Anterior cingulate cortex (tissue), 58 donors: ENCODE data around the gene LRRC74B.

Experiments used
- DNase-seq, 58 donors: peaks; one replicate each; lab custom pipeline; 2025; lab: John Stamatoyannopoulos, UW

Gene LRRC74B

DNA sequence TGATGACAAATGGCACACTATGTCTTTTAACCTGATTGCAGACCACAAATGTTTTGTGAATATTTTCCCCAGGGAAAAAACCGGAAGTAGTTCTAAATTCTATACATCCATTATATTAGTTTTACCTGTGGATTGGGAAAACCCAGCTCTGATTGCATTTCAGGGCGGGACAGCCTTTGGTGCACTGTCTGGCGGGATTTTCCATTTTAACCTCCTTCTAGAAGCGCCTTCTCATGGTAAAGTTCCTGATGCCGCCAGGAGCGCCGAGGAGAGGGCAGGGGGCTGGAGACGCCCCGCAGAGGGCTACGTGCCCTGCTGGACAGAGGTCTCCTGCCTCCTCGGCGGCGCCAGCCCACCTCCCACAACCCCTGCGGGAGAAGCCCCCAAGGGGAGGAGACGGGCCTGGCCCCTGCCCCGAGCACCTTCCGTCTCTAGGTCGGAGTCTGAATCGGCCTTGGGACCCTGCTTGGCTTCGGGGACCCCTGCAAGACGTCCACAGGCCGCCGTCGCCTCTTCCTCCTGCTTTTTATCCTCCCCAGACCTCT is 32.0 kb upstream of the LRRC74B start:
- DNase-seq, result no peak

DNA sequence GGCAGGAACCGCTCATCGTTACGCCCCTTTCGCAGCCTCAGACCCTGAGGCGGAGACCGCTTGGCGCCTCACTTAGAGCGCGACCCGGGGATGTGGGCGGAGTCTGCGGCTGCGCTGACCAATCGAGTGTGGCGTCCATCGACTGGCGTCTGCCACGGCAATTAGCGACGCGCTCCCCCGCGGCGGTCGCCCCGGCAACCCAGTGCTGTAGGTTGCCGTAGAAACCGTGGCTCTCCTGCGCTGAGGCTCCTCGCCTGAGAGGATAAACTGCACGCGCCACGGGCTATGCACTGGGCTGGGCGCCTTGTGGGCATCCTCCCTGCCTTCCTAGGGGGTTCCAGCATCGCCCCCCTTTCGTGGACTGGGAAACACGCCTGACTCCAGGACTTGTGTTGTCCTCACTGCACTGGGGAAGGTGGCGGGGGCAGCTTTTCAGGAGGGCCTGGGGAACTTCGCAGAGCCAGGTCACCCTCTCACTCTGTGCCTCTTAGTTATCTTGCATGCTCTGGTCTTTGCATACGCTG is 31.5 kb upstream of the LRRC74B start:
- DNase-seq, result peak; percentile 21 to 96 (median 83)

DNA sequence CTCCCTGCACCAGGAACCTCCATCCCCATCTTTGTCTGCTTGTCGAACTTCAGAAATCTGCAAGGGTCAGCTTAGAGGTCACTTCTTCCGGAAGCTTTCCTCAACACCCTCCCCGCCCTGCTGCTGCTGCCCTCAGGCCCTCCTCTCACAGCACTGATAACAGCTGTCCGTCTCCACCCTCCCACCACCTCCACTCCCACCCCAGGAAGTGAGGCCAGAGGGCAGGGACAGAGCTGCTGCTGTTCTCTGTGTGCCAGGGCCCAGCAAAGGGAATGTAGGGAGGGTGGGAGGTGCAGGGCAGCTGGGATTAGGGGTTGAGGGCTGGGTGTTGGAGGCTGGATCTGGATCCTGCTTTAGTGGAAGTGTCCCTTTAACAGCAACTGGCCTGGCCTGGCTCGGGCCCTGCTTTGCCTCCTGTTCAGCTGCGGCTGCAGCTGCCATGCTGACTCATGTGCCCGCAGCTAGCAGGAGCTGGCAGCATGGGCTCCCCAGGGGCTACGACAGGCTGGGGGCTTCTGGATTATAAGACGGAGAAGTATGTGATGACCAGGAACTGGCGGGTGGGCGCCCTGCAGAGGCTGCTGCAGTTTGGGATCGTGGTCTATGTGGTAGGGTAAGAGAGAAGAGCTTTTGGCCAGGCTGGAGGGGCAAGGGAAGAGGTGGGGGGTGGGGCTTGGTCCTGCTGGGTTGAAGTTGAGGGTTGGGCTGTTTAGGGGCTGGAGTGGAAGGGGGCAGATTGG is 30.9 kb upstream of the LRRC74B start, which contains the start of gene P2RX6:
TSS of gene P2RX6 (plus strand) at position 440 of the 740 bp plus-strand sequence. CDS start at position 450, 10 bp downstream.
- peak in 17 of 58 donors; percentile 10 to 63 (median 31) for DNase-seq

DNA sequence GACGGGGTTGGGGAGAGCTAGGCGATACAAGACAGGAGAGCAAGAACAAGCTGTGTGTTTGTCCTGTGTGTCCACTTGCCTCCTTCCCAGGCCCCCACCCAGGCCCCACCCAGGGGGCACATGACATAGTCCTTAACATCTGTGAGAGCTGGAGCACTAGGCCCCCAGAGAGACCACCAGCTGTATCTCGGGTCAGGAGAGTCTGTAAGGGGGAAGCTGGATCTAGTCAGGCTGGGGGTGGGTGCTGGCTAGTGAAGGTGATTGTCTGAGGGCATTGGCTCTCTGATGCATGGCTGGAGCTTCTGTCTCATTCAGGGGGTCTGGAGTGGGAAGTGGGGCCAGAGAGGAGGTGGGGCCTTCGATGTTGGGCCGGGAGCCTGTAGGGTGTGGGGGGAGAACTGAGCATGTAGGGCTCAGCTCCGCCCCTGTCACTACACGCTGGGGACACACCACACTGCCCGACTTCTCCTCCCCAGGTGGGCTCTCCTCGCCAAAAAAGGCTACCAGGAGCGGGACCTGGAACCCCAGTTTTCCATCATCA is 30.2 kb upstream of the LRRC74B start:
- DNase-seq, result no peak

DNA sequence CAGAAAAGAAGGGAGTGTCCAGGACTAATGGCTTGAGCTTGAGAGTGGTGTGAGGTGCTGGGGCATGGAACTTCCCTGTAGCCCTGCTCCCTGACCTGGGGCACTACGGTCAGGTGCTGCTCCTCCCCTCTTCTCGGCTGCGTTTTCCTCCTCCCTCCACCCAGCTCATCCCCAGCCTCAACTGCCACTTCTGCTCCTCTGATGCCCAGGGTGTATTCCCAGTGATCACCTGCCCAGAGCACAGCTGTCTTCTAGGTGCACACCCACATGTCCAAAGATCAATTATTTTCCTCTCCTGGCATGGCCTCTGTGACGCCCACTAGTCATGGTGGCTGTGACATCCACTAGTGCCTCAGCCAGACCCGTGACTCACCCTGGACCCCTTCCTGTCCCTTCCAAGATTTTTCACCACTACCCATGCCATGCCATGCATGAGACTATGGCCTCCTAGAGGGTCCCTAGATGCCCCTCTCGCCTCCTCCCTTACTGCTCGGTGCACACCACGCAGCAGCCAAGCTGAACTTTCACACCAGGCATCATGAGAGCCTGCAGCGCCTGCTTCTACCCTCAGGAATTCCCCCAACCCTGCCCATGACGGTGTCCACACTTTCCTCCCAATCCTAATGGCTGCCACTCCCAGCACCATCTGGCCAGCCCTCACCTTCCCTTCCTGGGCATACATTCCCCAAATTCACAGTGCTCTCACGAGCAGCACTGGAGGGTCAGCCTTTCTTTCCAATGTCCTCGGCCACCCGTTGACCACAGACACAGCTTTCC is 28.9 kb upstream of the LRRC74B start:
- DNase-seq, result no peak

DNA sequence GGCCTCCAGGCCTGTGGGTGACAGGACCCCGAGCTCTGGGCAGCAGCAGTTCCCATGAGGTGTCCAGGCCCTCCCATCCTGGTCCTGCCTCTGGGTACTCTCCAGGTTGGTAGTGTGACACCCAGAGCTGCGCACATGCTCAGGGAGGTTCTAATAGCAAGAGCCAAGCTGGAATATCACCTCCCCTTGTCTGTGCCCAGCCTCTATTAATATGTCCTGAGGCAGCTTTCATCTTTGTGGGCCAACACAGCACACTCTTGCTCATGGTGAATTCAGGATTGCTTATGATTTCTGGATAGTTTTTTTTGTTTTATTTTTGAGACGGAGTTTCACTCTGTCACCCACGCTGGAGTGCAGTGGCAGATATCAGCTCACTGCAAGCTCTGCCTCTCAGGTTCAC is 27.4 kb upstream of the LRRC74B start:
- no peak for DNase-seq

DNA sequence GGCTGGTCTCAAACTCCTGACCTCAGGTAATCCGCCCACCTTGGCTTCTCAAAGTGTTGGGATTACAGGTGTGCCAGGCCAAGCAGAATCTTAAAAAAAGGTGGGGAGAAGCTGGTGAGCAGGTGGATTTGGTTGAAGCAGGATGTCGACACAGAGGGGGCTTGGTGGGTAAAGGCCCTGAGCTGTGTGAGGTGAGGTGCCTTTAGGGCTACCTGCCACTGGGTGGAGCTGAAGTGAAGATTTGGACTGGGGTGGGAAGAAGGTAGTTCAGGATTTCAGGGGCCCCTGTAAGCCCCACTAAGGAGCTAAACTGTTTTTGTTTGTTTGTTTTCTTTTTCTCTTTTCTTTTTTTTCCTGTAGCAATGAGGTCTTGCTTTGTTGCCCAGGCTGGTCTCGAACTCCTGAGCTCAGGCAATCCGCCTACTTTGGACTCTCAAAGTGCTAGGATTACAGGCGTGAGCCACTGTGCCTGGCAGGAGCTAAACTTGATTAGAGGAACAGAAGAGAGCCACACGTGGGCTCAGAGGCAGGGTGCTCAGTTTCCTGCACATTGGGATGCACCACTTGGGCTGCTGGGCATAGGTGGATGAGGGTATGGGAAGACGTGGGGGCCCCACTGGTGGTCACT is 24.8 kb upstream of the LRRC74B start:
- no peak for DNase-seq

DNA sequence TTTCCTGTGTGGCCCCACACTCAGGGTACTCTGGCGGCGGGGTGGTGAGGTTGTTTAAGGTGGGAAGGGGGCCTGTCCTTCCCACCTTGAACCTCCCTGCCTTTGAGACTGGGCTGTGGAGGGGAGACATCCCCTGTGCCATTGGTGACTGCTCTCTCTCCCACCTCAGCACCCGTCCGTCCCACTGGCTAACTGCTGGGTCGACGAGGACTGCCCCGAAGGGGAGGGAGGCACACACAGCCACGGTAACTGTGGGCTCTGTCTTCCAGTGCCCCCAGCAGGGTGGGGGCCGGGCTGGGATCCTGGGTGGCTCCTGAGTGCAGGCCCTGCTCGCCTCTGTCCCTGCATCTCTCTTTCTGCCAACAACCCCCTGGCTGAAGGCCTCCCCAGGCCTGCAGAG is 23.2 kb upstream of the LRRC74B start:
- no peak for DNase-seq

DNA sequence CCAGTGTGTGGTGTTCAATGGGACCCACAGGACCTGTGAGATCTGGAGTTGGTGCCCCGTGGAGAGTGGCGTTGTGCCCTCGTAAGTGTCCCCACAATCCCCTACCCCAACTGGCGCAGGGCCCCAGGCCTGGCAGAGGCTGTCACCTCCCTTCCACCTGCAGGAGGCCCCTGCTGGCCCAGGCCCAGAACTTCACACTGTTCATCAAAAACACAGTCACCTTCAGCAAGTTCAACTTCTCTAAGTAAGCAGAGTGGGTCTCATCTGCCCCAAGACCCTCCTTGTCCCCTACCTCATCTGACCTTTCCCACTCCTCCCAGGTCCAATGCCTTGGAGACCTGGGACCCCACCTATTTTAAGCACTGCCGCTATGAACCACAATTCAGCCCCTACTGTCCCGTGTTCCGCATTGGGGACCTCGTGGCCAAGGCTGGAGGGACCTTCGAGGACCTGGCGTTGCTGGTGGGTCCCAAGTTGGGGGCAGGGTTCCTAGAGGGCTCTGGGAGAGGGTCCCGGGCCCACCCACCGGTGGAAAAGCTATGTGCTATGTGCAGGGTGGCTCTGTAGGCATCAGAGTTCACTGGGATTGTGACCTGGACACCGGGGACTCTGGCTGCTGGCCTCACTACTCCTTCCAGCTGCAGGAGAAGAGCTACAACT is 22.7 kb upstream of the LRRC74B start:
- DNase-seq, result no peak

DNA sequence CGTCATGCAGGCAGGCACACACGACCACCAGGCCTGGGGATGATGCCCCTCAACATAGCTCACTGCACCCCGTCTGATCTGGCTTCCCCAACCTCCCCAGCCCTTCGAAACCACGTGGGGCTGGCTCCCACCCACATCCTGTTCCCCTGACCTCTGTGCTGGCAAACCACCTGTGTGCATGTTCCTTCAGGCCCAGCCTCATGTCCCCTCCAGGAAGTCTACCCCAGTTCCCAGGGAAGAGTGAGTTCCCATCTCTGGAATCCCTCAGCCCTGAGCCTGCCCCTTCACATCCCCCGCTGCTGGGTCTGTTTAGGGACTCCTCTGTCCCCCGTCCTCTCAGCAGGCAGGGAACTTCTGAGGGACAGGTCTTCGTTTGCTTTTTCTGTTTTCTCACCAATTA is 20.5 kb upstream of the LRRC74B start:
- no peak for DNase-seq

DNA sequence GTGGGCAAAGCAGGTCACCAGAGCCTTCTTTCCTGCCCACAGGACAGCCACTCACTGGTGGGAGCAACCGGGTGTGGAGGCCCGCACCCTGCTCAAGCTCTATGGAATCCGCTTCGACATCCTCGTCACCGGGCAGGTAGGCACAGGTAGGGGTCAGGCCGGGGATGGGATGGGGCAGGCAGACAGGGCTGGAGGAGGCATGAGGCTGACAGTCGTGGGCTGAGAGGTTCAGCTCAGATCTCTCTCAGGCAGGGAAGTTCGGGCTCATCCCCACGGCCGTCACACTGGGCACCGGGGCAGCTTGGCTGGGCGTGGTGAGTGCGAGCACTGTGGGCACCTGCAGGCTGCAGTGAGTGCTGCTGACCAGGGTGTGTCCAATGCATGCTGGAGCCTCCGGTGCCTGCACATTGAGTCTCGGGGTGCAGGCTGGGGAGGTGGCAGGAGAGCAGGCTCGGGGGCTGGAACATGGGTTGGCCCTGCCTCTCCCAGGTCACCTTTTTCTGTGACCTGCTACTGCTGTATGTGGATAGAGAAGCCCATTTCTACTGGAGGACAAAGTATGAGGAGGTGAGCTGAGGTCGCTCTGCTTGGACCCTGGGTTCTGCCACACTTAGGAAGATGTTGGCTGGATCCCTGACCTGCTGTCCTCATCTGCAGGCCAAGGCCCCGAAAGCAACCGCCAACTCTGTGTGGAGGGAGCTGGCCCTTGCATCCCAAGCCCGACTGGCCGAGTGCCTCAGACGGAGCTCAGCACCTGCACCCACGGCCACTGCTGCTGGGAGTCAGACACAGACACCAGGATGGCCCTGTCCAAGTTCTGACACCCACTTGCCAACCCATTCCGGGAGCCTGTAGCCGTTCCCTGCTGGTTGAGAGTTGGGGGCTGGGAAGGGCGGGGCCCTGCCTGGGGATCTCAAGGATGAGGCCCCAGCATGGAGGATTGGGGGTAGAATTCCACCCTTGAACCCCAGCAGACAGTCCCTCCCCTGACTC is 19.7 kb upstream of the LRRC74B start:
- DNase-seq, result no peak

DNA sequence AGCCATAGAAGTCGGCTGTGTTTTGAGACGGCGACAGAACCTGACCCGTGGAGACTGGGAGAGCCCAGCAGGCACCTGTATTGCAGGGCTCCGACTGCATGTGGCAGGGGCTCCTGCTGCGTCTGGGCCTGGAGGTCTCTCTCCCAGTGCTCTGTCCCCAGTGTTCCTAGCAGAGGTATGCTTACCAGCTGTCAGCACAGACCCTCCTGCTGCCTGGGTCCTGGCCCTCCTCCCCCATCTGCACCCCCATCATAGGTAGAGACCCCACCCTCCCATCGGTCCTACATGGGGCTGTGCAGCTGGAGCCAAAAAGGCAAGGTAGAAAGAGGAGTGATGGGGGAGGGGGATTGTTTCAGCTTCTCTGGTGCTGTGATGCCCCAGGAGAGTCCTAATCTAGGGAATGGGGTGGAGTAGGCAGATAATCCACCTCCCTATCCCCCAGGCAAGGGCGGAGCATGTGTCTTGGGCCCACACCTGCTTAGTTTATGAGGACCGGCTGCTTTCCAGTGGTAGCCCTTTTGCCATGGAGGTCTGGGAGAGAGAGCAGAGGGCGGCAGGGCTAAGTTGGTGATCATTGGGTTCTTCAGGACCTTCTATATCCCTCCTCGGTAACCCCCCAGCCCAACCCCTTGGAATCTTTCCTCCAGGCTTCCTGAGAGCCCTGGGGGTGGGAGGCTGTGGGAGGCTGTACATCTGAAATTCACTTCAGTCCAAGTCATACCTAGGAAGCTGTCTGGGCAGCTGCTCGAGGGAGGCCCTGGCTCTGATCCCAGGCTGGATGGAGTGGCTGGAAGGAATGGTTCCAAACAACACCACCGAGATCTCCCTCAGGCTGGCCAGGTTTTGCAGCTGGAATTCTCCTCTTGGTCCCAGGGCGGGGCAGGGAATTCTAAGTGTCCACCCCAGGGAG is 18.7 kb upstream of the LRRC74B start:
- peak in 7 of 58 donors; percentile 17 to 40 (median 34) for DNase-seq

DNA sequence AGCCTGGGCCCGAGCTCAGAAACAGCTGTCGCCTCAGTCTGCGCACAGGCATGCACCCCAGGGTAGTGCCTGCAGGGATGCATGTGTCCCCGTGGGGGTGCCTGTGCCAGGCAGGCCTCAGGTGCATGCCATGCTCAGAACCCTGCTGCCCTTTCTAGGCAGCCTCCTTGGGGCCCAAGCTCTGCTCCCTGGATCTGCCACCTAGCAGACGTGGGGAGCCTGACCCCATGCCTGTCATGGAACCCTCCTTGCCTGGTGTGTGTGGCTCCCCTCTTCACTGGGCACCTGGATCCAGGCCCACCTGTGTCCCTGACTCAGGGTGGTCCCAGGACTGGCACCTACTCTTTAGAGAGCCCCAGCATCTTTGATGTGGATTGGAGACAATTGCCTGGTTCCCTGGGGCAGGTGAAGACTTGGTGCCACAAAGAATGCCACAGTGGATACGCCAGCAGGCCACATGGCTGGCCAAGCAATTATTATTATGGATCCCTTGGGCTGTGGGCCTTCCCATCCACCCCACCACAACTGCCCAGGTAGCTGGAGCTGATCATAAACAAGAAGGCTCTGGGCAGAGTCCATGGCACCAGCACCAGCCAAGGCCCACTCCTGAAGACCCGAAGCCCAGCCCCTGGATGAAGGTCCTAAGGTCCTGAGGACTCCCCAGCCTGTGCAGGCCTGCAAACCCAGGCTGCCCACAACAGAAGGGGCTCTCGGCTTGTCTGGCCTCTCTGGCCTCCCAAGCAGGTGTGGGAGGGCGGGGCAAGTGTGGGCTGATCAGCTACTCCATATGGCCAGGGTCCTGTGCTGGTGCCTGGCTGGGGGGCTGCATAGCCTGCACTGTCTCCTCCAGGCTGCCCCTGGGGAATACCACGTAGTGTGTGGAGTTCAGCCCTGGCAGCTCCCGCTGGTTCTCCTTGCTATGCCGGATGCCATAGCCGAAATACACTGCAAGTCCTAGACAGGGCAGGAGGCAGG is 17.2 kb upstream of the LRRC74B start:
- no peak for DNase-seq

DNA sequence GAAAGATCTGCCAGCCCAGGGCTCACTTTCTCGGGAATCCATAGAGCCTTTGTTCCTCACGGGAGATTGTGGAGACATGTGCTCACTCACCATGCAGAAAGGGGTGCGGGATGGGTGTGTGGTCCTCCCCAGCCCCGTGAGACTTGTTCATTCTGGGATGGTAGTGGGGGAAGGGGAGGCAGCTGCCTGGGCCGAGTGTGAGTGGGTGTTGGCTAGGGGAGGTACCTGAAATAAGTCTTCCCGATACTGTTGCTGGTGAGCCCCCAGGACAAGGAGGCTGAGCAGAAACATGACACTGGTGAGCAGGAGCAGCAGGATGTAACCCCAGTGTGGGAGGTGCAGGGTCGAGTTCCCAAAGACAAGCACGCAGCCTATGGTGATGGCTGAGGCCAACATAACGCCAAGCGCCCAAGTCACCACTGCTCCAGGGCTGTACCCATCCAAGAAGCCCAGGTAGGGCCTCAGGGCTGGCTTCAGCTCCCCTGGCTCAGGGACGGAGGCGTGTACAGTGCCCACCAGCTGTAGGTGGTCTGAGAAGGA is 16.2 kb upstream of the LRRC74B start:
- DNase-seq, result no peak

DNA sequence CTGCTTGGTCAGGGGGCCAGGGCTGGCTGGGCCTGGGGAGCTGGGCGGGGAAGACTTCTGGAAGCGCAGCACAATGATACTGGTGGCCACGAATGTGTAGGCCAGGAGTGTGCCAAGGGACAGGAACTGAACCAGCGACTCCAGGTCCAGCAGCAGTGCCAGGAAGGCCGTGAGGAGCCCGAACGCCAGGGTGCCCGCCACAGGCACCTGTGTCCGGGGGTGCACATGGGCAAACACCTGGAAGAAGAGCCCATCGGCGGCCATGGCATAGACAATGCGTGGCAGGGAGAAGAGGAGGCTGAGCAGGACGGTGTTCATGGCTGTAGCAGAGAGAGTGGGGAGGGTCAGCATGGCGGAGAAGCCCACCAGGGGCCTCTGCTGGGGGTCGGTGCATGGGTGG is 15.7 kb upstream of the LRRC74B start:
- DNase-seq, result no peak
